ENCODE data around the gene MOV10L1.

- TF ChIP-seq, protein P1, sequence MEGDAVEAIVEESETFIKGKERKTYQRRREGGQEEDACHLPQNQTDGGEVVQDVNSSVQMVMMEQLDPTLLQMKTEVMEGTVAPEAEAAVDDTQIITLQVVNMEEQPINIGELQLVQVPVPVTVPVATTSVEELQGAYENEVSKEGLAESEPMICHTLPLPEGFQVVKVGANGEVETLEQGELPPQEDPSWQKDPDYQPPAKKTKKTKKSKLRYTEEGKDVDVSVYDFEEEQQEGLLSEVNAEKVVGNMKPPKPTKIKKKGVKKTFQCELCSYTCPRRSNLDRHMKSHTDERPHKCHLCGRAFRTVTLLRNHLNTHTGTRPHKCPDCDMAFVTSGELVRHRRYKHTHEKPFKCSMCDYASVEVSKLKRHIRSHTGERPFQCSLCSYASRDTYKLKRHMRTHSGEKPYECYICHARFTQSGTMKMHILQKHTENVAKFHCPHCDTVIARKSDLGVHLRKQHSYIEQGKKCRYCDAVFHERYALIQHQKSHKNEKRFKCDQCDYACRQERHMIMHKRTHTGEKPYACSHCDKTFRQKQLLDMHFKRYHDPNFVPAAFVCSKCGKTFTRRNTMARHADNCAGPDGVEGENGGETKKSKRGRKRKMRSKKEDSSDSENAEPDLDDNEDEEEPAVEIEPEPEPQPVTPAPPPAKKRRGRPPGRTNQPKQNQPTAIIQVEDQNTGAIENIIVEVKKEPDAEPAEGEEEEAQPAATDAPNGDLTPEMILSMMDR (IDR thresholded peaks at IDR 0.05), result no peak
- no peak for TF ChIP-seq POLR2A (IDR thresholded peaks at IDR 0.05)
Measured at GRCh38 chr22:50188356-50188755, 98.5 kb downstream of the MOV10L1 start.

All from thyroid gland (tissue), 4 donors.